Stomach (tissue), 4 donors: ENCODE data around the gene TENT4B.

Experiments
- EP300 ChIP-seq: sonication (generic); formaldehyde crosslinking; IDR thresholded peaks from one replicate; pipeline ENCODE4 v1.6.1; 2017; ENCODE audit warnings: antibody characterized with exemption
- POLR2AphosphoS5 ChIP-seq, 3 donors: sonication (generic); formaldehyde crosslinking; IDR thresholded peaks; one replicate each; pipeline ENCODE4 v1.6.1; 2016; ENCODE audit warnings: antibody characterized with exemption in 3 of 3
- TF ChIP-seq, protein P1 (sequence below), 7 experiments: fragments of 450-650 bp in 4 of 7; fragments of 200-600 bp in 3 of 7; sonication (generic) in 3 of 7; IDR thresholded peaks; one replicate each; pipeline ENCODE4 v1.5.1; 2016 to 2019; ENCODE audit warnings: antibody characterized with exemption in 7 of 7, control low read depth in 2 of 7, mild to moderate bottlenecking in 1 of 7

DNA sequence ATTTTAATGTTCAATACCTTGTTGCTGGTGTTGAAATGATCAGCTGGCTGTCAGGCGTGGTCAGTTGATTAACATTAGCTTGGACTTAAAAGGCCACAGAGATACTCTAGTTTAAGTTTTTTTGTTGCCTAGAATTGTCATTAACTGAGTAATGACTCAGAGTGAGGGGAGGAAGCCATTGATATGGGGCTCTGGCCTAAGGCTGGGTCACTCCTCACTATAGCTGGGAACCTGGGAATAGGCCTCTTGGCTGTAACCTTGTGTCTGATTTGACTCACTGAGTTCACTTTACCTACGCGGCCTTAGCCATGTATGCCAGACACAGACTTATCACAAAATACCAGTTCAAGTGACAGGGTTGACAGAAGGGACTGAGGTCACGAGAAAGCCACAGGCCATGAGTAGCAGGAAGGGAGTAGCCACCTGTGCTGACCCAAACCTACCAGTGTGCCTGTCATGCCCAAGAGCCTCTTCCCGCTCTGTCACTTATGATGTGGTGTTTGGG, 75.3 kb downstream of the TENT4B start:
- TF ChIP-seq, protein P1, sequence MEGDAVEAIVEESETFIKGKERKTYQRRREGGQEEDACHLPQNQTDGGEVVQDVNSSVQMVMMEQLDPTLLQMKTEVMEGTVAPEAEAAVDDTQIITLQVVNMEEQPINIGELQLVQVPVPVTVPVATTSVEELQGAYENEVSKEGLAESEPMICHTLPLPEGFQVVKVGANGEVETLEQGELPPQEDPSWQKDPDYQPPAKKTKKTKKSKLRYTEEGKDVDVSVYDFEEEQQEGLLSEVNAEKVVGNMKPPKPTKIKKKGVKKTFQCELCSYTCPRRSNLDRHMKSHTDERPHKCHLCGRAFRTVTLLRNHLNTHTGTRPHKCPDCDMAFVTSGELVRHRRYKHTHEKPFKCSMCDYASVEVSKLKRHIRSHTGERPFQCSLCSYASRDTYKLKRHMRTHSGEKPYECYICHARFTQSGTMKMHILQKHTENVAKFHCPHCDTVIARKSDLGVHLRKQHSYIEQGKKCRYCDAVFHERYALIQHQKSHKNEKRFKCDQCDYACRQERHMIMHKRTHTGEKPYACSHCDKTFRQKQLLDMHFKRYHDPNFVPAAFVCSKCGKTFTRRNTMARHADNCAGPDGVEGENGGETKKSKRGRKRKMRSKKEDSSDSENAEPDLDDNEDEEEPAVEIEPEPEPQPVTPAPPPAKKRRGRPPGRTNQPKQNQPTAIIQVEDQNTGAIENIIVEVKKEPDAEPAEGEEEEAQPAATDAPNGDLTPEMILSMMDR (IDR thresholded peaks at IDR 0.05): no peak
- TF ChIP-seq POLR2AphosphoS5 (IDR thresholded peaks at IDR 0.05) (no peak), EP300 (no peak)
